Tibial nerve (tissue), 4 donors: ENCODE measurements around the gene NFATC3. TPM values are rescaled to one million over a fixed set of nuclear protein-coding genes. Genes with fewer than 3 reads are reported as not detected.
A peak's percentile ranks its signal among the peaks of the same experiment; 100 is the strongest.

Source experiments
- DNase-seq, 2 donors: peaks; one replicate each; pipeline ENCODE4 v3.0.0-alpha.2; 2019; ENCODE audit warnings: low spot score in 2 of 2
- H3K27ac ChIP-seq, 4 donors: fragments of 200-600 bp; sonication (generic) in 3 of 4; one replicate each; pipeline ENCODE4 v1.5.1; 2017 to 2019; ENCODE audit warnings: mild to moderate bottlenecking in 1 of 4
- H3K27me3 ChIP-seq, 2 donors: fragments of 200-600 bp; sonication (generic) in 1 of 2; one replicate each; pipeline versions ENCODE4 v1.5.1 to v1.6.0; 2017 to 2019
- H3K36me3 ChIP-seq, 3 donors: fragments of 200-600 bp; sonication (generic); one replicate each; pipeline ENCODE4 v1.5.1; 2018 to 2019
- H3K4me1 ChIP-seq, 4 donors: fragments of 200-600 bp; sonication (generic) in 3 of 4; one replicate each; pipeline ENCODE4 v1.5.1; 2017 to 2019
- H3K4me3 ChIP-seq, 4 donors: fragments of 200-600 bp; sonication (generic) in 3 of 4; one replicate each; pipeline ENCODE4 v1.5.1; 2017 to 2019; ENCODE audit warnings: mild to moderate bottlenecking in 1 of 4, moderate library complexity in 1 of 4
- H3K9me3 ChIP-seq, 4 donors: fragments of 200-600 bp; sonication (generic) in 3 of 4; one replicate each; pipeline ENCODE4 v1.5.1; 2017 to 2019
- EP300 ChIP-seq, 2 donors: sonication (generic); formaldehyde crosslinking; IDR thresholded peaks; one replicate each; pipeline ENCODE4 v1.6.1; 2017; ENCODE audit warnings: antibody characterized with exemption in 2 of 2, mild to moderate bottlenecking in 1 of 2
- POLR2A ChIP-seq, 2 donors: fragments of 450-650 bp; IDR thresholded peaks; one replicate each; pipeline ENCODE4 v1.6.1; 2017; ENCODE audit warnings: antibody characterized with exemption in 2 of 2, mild to moderate bottlenecking in 2 of 2, moderate library complexity in 2 of 2
- WGBS, 2 donors: methylation state at CpG; one replicate each; pipeline ENCODE4 v1.1.5; 2018; 5-methylcytosine and 5-hydroxymethylcytosine counted together
- total RNA-seq, 4 donors: library from RNA; depleted of rRNA; stranded (reverse); fragments of >200 nt; gene quantifications; one replicate each; pipeline ENCODE4 v1.1.0, GENCODE V29; 2016
- TF ChIP-seq, protein P1 (sequence below), 5 experiments: fragments of 200-600 bp in 3 of 5; fragments of 450-650 bp in 2 of 5; sonication (generic) in 3 of 5; IDR thresholded peaks; one replicate each; pipeline ENCODE4 v1.5.1; 2016 to 2019; ENCODE audit warnings: antibody characterized with exemption in 5 of 5, mild to moderate bottlenecking in 3 of 5, moderate library complexity in 2 of 5

Gene NFATC3
- total RNA-seq, 4 donors from 2014 or later, result 81.4 to 105 (median 97.1) TPM

DNA sequence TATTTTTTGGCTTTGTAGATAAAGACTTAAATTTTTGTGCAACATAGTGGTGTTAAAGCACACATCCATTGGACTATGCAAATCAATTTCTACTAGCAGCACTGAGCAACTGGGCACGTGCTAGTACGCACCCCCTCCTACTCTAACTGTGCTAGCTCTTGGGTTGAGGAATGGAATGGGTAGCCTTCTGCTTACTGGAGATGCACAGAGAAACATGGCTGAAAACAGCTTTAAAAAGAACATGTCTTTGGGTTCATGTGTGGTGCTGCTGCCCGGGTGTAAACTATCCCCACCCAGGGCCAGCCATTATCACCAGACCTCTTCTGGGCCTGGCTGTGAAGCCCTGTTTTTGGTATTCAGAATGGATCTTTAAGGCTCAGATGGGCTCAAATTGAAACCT, 143.5 kb downstream of the NFATC3 start:
- DNase-seq, result no peak
- TF ChIP-seq EP300 (IDR thresholded peaks at IDR 0.05), result no peak
- TF ChIP-seq POLR2A (IDR thresholded peaks at IDR 0.05), result no peak
- TF ChIP-seq, protein P1, sequence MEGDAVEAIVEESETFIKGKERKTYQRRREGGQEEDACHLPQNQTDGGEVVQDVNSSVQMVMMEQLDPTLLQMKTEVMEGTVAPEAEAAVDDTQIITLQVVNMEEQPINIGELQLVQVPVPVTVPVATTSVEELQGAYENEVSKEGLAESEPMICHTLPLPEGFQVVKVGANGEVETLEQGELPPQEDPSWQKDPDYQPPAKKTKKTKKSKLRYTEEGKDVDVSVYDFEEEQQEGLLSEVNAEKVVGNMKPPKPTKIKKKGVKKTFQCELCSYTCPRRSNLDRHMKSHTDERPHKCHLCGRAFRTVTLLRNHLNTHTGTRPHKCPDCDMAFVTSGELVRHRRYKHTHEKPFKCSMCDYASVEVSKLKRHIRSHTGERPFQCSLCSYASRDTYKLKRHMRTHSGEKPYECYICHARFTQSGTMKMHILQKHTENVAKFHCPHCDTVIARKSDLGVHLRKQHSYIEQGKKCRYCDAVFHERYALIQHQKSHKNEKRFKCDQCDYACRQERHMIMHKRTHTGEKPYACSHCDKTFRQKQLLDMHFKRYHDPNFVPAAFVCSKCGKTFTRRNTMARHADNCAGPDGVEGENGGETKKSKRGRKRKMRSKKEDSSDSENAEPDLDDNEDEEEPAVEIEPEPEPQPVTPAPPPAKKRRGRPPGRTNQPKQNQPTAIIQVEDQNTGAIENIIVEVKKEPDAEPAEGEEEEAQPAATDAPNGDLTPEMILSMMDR (IDR thresholded peaks at IDR 0.05), result no peak
- Histone ChIP-seq H3K27ac (peak overlapping the region in 1 of 4 donors; percentile 33), H3K4me3 (no peak overlapping the region), H3K9me3 (no peaks in the 10 kb centered on the region), H3K27me3 (no peaks in the 10 kb centered on the region), H3K36me3 (peaks cover 0 to 33% (median 0%) of the 10 kb centered on the region in 3 donors), H3K4me1 (peaks cover 0 to 26% (median 10%) of the 10 kb centered on the region in 4 donors)
- 72 to 73% methylated on average over 3 of the region's 3 CpGs for WGBS, 2 donors

GRCh38 chr16:68229431-68230175, 144.4 kb downstream of the NFATC3 start:
- H3K36me3 ChIP-seq, result peaks cover 0 to 33% (median 0%) of the 10 kb centered on the region in 3 donors
- DNase-seq, result peak in 1 of 2 donors; percentile 57
- WGBS, 2 donors, result 66 to 74% methylated on average over 4 of the region's 4 CpGs
- H3K27me3 ChIP-seq, result no peaks in the 10 kb centered on the region
- H3K9me3 ChIP-seq, result no peaks in the 10 kb centered on the region
- H3K4me3 ChIP-seq, result no peak overlapping the region
- H3K27ac ChIP-seq, result peak overlapping the region in 1 of 4 donors; percentile 33
- TF ChIP-seq POLR2A (IDR thresholded peaks at IDR 0.05), result no peak
- TF ChIP-seq EP300 (IDR thresholded peaks at IDR 0.05), result no peak
- TF ChIP-seq, protein P1 (IDR thresholded peaks at IDR 0.05), result peak; percentile 77 to 88 (median 85)
- H3K4me1 ChIP-seq, result peaks cover 0 to 33% (median 10%) of the 10 kb centered on the region in 4 donors

DNA sequence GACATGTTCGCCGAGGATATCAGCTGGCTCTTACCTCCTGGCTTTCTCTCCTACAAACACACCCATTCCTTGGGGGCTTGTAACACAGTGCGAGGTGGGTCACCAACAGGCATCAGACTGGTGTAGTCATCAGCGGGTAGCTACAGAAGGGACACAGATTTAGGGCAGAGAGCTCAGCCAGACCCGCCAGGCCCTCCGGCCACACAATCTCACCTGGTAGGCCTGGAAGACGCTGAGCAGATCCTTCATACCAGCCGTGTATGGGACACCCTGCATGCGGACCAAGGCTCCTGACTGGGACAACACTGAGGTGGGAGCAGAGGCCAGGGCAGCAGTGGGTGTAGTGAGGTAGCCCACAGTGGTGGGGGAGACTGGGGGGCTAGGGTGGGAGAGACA, 145.0 kb downstream of the NFATC3 start:
- no peaks in the 10 kb centered on the region for H3K27me3 ChIP-seq
- H3K4me3 ChIP-seq, result no peak overlapping the region
- 93 to 94% methylated on average over 9 of the region's 9 CpGs for WGBS, 2 donors
- H3K27ac ChIP-seq, result no peak overlapping the region
- no peak for DNase-seq
- H3K36me3 ChIP-seq, result peaks cover 0 to 33% (median 0%) of the 10 kb centered on the region in 3 donors
- TF ChIP-seq EP300 (IDR thresholded peaks at IDR 0.05), result no peak
- TF ChIP-seq POLR2A (IDR thresholded peaks at IDR 0.05), result no peak
- TF ChIP-seq, protein P1 (IDR thresholded peaks at IDR 0.05), result no peak
- H3K4me1 ChIP-seq, result peaks cover 0 to 38% (median 11%) of the 10 kb centered on the region in 4 donors
- H3K9me3 ChIP-seq, result no peaks in the 10 kb centered on the region

GRCh38 chr16:68230956-68231355, 145.8 kb downstream of the NFATC3 start:
- Histone ChIP-seq H3K36me3 (peaks cover 0 to 33% (median 0%) of the 10 kb centered on the region in 3 donors), H3K27me3 (no peaks in the 10 kb centered on the region), H3K4me3 (no peak overlapping the region), H3K27ac (no peak overlapping the region), H3K9me3 (no peaks in the 10 kb centered on the region), H3K4me1 (peaks cover 0 to 46% (median 11%) of the 10 kb centered on the region in 4 donors)
- WGBS, 2 donors, result 87 to 89% methylated on average over 10 to 12 of the region's 12 CpGs
- no peak for DNase-seq
- TF ChIP-seq, protein P1 (IDR thresholded peaks at IDR 0.05), result no peak
- TF ChIP-seq POLR2A (IDR thresholded peaks at IDR 0.05), result no peak
- TF ChIP-seq EP300 (IDR thresholded peaks at IDR 0.05), result no peak

DNA sequence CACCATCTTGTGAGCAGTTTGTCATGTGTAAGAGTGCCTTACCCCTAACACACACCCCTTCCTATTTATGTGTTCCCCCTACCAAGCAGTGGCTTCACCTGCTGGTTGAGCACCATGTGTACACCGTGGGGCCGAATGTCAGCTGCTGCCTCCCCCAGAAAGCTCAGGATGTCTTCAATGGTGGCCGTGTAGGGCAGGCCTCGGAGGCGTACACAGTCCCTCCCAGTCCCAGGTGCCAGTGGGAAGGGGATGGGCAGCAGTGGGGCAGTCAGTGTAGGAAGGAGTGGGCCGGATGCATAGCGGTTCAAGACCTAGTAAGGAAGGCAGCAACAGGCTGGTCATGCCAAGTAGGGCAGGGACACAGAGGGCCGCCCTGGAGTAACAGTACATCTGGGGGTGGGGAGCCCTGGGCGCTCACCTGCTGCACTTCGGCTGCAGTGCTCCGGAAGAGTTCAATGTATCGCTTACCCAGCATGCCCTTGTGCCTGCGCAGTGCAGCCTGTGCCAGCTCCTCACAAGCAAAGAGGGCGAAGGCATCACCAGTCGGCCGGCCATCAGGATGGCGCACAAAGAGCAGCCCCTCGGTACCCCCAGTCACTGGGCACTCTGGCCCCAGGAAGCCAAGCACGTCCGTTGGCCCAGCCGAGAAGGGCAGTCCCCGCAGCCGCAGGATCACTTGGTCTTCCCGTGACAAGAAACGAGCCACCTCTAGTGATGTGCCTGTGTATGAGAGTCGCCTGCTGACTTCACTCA, 146.4 kb downstream of the NFATC3 start:
- Histone ChIP-seq H3K9me3 (no peaks in the 10 kb centered on the region), H3K4me1 (peaks cover 0 to 52% (median 14%) of the 10 kb centered on the region in 4 donors), H3K4me3 (no peak overlapping the region), H3K36me3 (peaks cover 0 to 28% (median 0%) of the 10 kb centered on the region in 3 donors), H3K27me3 (no peaks in the 10 kb centered on the region), H3K27ac (no peak overlapping the region)
- DNase-seq, result no peak
- TF ChIP-seq POLR2A (IDR thresholded peaks at IDR 0.05) (no peak), EP300 (IDR thresholded peaks at IDR 0.05) (no peak)
- TF ChIP-seq, protein P1 (IDR thresholded peaks at IDR 0.05), result no peak
- 92 to 94% methylated on average over 23 to 26 of the region's 26 CpGs for WGBS, 2 donors
